SK-N-SH (cell line): Measurements from ENCODE around the gene DND1.

Experiments
- CTCF ChIP-seq: fragments of 200-600 bp; sonication (generic); IDR thresholded peaks from 2 replicates; pipeline ENCODE4 v1.6.1; 2017; ENCODE audit warnings: antibody characterized with exemption, mild to moderate bottlenecking, moderate library complexity
- EP300 ChIP-seq, 2 experiments: IDR thresholded peaks; 2 replicates each; pipeline versions ENCODE4 v1.4.0 to v1.6.1; 2012; ENCODE audit warnings: borderline replicate concordance in 1 of 2, low read depth in 1 of 2, low read length in 1 of 2
- EZH2phosphoT487 ChIP-seq: fragments of 200-600 bp; sonication (generic); IDR thresholded peaks from 2 replicates; pipeline ENCODE4 v1.6.1; 2017; ENCODE audit warnings: low read depth, mixed run types, mild to moderate bottlenecking, antibody characterized with exemption, moderate library complexity, borderline replicate concordance
- GATA2 ChIP-seq: sonication (generic); formaldehyde crosslinking; IDR thresholded peaks from 2 replicates; pipeline ENCODE4 v1.5.0; 2020; ENCODE audit warnings: mild to moderate bottlenecking, missing genetic modification reagents
- JUND ChIP-seq: IDR thresholded peaks from 2 replicates; pipeline ENCODE4 v1.4.0; 2012
- POLR2AphosphoS5 ChIP-seq: IDR thresholded peaks from 2 replicates; pipeline ENCODE4 v1.6.1; 2012; ENCODE audit warnings: low read depth, low read length
- RAD21 ChIP-seq: IDR thresholded peaks from 2 replicates; pipeline ENCODE4 v1.6.1; 2012; ENCODE audit warnings: mild to moderate bottlenecking, low read length
- RFX5 ChIP-seq: IDR thresholded peaks from 2 replicates; pipeline ENCODE4 v1.6.1; 2012; ENCODE audit warnings: mild to moderate bottlenecking, improper control_type of control experiment, low read length
- SIN3A ChIP-seq: IDR thresholded peaks from 2 replicates; pipeline ENCODE4 v1.6.1; 2012; ENCODE audit warnings: low read depth, mild to moderate bottlenecking, low read length, moderate library complexity, borderline replicate concordance
- YY1 ChIP-seq: IDR thresholded peaks from 2 replicates; pipeline ENCODE4 v1.4.0; 2012; ENCODE audit warnings: low read depth, mild to moderate bottlenecking
- TF ChIP-seq, protein P1 (sequence below): IDR thresholded peaks from 2 replicates; pipeline ENCODE4 v1.6.1; 2012; ENCODE audit warnings: mild to moderate bottlenecking, low read depth, low read length, moderate library complexity
- TF ChIP-seq, protein P2 (sequence below): IDR thresholded peaks from 2 replicates; pipeline ENCODE4 v1.4.0; 2012; ENCODE audit warnings: low read depth
- TF ChIP-seq, protein P3 (sequence below): fragments of 150-350 bp; IDR thresholded peaks from 2 replicates; pipeline ENCODE4 v1.6.1; 2017; ENCODE audit warnings: antibody characterized with exemption, low read length, low read depth, borderline replicate concordance

DNA sequence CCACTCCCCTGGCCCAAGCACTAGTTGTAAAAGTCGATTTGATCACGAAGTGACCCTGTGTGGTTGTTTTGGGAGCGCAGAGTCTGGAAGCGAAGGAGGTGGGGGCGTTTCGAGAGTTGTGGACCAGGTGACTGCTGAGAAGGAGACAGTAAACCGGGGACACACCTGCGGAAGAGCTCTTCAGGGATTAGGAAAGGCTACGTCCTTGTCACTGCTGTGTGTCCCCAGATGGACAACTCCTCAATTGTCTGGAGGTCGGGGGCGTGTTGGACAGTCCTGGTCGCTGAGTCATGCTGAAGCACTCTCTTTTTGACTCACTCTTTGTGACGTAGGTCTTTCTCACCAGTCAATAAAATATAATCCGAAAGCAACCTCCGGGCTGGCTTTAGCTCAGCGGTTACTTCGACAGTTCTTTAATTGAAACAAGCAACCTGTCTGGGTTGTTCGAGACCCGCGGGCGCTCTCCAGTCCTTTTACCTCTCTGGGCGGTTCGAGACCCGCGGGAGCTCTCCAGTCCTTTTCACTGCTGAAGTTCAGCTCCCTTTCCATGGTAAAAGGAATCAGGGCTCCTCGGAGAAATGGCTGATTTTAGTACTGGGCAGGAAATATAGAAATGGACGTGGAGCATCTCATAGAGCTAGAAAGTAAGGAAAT lies 37.6 kb upstream of the DND1 start:
- TF ChIP-seq CTCF (no peak), RAD21 (no peak), JUND (peak; percentile 79), POLR2AphosphoS5 (peak; percentile 22; the same call in 1 of the 2 replicates), RFX5 (no peak), GATA2 (CRISPR knock-in tag) (no peak), SIN3A (peak; percentile 21; the same call in 1 of the 2 replicates), EP300 (IDR thresholded peaks at IDR 0.05; ENCODE audit: borderline replicate concordance in 1 of 2, low read depth in 1 of 2, low read length in 1 of 2) (peak in 1 of 2 experiments; percentile 22; a peak in 1 of 4 replicates), YY1 (peak; percentile 59; the same call in 1 of the 2 replicates), EZH2phosphoT487 (no peak)
- TF ChIP-seq, protein P1, sequence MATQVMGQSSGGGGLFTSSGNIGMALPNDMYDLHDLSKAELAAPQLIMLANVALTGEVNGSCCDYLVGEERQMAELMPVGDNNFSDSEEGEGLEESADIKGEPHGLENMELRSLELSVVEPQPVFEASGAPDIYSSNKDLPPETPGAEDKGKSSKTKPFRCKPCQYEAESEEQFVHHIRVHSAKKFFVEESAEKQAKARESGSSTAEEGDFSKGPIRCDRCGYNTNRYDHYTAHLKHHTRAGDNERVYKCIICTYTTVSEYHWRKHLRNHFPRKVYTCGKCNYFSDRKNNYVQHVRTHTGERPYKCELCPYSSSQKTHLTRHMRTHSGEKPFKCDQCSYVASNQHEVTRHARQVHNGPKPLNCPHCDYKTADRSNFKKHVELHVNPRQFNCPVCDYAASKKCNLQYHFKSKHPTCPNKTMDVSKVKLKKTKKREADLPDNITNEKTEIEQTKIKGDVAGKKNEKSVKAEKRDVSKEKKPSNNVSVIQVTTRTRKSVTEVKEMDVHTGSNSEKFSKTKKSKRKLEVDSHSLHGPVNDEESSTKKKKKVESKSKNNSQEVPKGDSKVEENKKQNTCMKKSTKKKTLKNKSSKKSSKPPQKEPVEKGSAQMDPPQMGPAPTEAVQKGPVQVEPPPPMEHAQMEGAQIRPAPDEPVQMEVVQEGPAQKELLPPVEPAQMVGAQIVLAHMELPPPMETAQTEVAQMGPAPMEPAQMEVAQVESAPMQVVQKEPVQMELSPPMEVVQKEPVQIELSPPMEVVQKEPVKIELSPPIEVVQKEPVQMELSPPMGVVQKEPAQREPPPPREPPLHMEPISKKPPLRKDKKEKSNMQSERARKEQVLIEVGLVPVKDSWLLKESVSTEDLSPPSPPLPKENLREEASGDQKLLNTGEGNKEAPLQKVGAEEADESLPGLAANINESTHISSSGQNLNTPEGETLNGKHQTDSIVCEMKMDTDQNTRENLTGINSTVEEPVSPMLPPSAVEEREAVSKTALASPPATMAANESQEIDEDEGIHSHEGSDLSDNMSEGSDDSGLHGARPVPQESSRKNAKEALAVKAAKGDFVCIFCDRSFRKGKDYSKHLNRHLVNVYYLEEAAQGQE = peak; percentile 98
- TF ChIP-seq, protein P2, sequence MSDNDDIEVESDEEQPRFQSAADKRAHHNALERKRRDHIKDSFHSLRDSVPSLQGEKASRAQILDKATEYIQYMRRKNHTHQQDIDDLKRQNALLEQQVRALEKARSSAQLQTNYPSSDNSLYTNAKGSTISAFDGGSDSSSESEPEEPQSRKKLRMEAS = no peak
- TF ChIP-seq, protein P3, sequence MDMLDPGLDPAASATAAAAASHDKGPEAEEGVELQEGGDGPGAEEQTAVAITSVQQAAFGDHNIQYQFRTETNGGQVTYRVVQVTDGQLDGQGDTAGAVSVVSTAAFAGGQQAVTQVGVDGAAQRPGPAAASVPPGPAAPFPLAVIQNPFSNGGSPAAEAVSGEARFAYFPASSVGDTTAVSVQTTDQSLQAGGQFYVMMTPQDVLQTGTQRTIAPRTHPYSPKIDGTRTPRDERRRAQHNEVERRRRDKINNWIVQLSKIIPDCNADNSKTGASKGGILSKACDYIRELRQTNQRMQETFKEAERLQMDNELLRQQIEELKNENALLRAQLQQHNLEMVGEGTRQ = no peak
